Measurements from ENCODE around the gene CACTIN.
"Not testable (repeated sequence)": the region's sequence is repeated elsewhere in the genome, so short reads cannot be mapped to it uniquely, and the experiment has no call there.

Gene CACTIN

DNA sequence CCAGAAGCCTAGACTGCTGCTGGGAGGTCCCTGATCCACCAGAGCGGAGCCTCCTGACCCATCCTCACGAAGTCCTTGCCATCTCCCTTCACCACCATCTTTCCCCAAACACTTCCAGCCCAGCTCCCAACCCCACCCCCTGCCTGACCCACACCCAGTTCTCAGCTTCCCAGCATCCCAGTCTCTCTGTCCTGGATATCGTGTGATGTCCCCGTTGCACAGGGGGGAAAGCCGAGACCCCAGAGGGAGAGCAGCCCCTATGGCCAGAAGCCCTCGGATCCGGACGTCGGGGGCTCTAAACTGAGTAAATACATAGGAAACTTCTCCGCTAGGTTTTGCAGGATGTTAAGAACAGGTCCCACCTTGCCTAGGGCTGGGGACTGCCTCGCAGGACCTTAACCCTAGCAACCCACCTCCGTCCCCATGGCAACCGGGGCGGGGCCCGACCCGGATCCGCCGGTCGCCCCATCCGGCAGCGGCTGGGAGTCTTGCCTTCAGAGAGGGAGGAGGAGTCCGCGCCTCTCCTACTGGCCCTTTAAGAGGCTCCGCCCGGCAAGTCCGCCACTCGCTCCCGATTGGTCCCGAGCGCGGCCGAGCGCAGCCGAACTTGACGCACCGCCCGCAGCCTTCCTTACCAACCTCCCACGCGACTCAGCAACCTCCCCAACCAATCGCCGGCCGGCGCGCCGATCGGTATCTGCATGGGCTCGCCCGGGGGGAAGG lies 54.3 kb downstream of the CACTIN start:
- DNase-seq (ENCODE audit: low read depth) = peak; percentile 99
- H3K4me3 ChIP-seq (ENCODE audit: low read depth, low read length) = peak overlapping the region; percentile 62
- TF ChIP-seq, protein P1, sequence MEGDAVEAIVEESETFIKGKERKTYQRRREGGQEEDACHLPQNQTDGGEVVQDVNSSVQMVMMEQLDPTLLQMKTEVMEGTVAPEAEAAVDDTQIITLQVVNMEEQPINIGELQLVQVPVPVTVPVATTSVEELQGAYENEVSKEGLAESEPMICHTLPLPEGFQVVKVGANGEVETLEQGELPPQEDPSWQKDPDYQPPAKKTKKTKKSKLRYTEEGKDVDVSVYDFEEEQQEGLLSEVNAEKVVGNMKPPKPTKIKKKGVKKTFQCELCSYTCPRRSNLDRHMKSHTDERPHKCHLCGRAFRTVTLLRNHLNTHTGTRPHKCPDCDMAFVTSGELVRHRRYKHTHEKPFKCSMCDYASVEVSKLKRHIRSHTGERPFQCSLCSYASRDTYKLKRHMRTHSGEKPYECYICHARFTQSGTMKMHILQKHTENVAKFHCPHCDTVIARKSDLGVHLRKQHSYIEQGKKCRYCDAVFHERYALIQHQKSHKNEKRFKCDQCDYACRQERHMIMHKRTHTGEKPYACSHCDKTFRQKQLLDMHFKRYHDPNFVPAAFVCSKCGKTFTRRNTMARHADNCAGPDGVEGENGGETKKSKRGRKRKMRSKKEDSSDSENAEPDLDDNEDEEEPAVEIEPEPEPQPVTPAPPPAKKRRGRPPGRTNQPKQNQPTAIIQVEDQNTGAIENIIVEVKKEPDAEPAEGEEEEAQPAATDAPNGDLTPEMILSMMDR (IDR thresholded peaks at IDR 0.05; ENCODE audit: control insufficient read depth, extremely low read depth, insufficient read depth) = no peak

DNA sequence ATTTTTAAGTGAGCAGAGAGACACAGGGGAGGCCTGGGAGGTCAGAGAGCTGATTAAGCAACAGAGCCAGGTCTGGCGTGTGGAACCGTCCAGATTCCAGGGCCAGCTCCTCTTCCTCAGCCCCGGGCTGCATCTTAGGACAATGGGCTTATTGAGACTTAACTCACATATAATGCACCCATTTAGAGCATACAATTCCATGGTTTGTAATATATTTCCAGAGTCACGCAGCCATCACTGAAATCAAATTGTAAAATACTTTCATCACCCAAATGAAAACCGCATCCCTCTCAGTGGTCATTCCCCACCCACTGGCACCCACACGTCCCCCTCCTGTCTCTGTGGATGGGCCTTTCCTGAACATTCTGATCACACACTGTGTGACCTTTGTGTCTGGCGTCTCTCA lies 56.0 kb downstream of the CACTIN start:
- DNase-seq (ENCODE audit: low read depth) = no peak
- H3K4me3 ChIP-seq (ENCODE audit: low read depth, low read length) = no peak overlapping the region
- TF ChIP-seq, protein P1 (IDR thresholded peaks at IDR 0.05; ENCODE audit: control insufficient read depth, extremely low read depth, insufficient read depth) = no peak

GRCh38 chr19:3570042-3570441 lies 56.5 kb downstream of the CACTIN start:
- H3K4me3 ChIP-seq (ENCODE audit: low read depth, low read length); DNase-seq (ENCODE audit: low read depth): not testable (repeated sequence)

GRCh38 chr19:3565139-3565538 lies 61.5 kb downstream of the CACTIN start:
- no peak for DNase-seq (ENCODE audit: low read depth)
- TF ChIP-seq, protein P1 (IDR thresholded peaks at IDR 0.05; ENCODE audit: control insufficient read depth, extremely low read depth, insufficient read depth) = no peak

DNA sequence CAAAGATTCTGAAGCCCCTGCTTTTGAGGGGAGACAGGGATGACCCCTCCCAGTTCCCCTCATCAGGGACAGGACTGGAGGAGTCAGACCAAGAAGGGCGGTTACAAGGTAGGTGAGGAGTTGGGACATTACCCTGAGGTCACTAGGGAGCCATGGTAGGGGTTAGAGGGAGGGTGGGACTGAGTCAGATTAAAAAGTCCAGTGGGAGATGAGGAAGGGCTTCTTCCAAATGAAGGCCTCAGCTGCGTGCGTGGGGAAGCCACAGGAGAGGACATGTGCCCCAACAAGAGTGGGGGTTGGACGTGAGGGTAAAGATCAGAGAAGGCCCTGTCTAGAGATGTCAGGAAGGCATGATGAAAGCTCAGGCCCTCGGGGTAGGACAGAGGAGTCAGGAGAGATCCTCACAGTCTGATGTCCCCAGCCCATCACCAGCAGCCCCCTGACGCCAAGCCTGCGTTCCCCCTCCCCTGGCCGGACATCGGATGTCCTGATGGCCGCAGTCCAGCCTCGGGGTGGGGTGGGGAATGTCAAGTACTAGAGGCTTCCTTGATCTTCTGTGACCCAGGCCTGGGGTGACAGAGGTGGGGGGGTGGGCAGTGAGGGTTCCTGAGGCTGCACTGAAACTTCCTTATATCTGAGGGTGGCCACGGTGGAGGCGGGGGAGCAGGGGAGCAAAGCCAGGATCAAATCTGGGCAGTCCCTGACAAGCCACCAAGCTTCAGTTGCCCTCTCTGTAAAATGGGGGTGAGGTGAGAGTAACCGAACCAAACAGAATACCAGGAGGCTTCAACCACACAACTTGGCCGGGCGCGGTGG lies 62.7 kb downstream of the CACTIN start:
- TF ChIP-seq, protein P1 (IDR thresholded peaks at IDR 0.05; ENCODE audit: control insufficient read depth, extremely low read depth, insufficient read depth) = no peak
- no peak for DNase-seq (ENCODE audit: low read depth)
- no peak overlapping the region for H3K4me3 ChIP-seq (ENCODE audit: low read depth, low read length)

More at GRCh38 chr19:3565139-3565538, 61.5 kb downstream of the CACTIN start:
- H3K4me3 ChIP-seq (ENCODE audit: low read depth, low read length) = no peak overlapping the region
